ENCODE results near the gene VPS13C. TPM values are rescaled to one million over a fixed set of nuclear protein-coding genes. Genes with fewer than 3 reads are reported as not detected.

Gene VPS13C
- total RNA-seq, 1 experiment from 2014 or later, result 23.4 TPM

Other genes with a start within 250 kb of the VPS13C start
- gene C2CD4A, start 6.5 kb upstream of the VPS13C start, total RNA-seq (2014; rRNA removed; shearing (Covaris generic)), result not detected in 2 replicates
- gene C2CD4B, start 104.8 kb upstream of the VPS13C start, total RNA-seq (2014; rRNA removed; shearing (Covaris generic)), result not detected in 2 replicates